Naive thymus-derived CD4-positive, alpha-beta T cell (primary cell): Measurements from ENCODE around the gene SIPA1L3. TPM values are rescaled to one million over a fixed set of nuclear protein-coding genes. Genes with fewer than 3 reads are reported as not detected.
A peak's percentile ranks its signal among the peaks of the same experiment; 100 is the strongest.
"Not testable (repeated sequence)": the region's sequence is repeated elsewhere in the genome, so short reads cannot be mapped to it uniquely, and the experiment has no call there.

ENCODE experiments used
- ATAC-seq: fragments of 150-1000 bp; cut with Tn5 transposase; 2 replicates; pipeline ENCODE4 v1.10.0; 2021; ENCODE audit warnings: mild to moderate bottlenecking, moderate library complexity
- CTCF ChIA-PET: fragments of 350-600 bp; sonication (Branson Sonifier 250); formaldehyde crosslinking; loops from one replicate; lab custom pipeline; 2021; ENCODE audit warnings: antibody characterized with exemption; lab: Charles Lee
- POLR2A ChIA-PET: fragments of 350-600 bp; sonication (Branson Sonifier 250); formaldehyde crosslinking; loops from one replicate; lab custom pipeline; 2021; ENCODE audit warnings: antibody characterized with exemption, inconsistent platforms; lab: Charles Lee
- DNase-seq, 9 donors: peaks; one replicate each; pipeline versions ENCODE4 v3.0.0 to v3.0.0-alpha.2; 2020 to 2022; ENCODE audit warnings: mixed read lengths in 1 of 9
- H3K27ac ChIP-seq: one replicate; pipeline ENCODE4 v1.7.0; 2013; ENCODE audit warnings: mild to moderate bottlenecking, low read depth, low read length, moderate library complexity
- H3K27me3 ChIP-seq, 2 donors: one replicate each; pipeline ENCODE4 v1.7.0; 2013; ENCODE audit warnings: low read length in 2 of 2, mild to moderate bottlenecking in 2 of 2, moderate library complexity in 2 of 2; ENCODE audit not compliant: control insufficient read depth in 2 of 2, insufficient read depth in 2 of 2
- H3K36me3 ChIP-seq, 3 experiments: 1 replicate in 2 of 3; 2 replicates in 1 of 3; pipeline ENCODE4 v1.7.0; 2013; ENCODE audit warnings: low read length in 3 of 3, mild to moderate bottlenecking in 3 of 3, moderate library complexity in 1 of 3; ENCODE audit not compliant: insufficient read depth in 3 of 3, control insufficient read depth in 2 of 3
- H3K4me1 ChIP-seq, 2 donors: one replicate each; pipeline ENCODE4 v1.7.0; 2013; ENCODE audit warnings: low read length in 2 of 2, mild to moderate bottlenecking in 2 of 2, moderate library complexity in 1 of 2; ENCODE audit not compliant: control insufficient read depth in 2 of 2, insufficient read depth in 2 of 2
- H3K4me3 ChIP-seq: 2 replicates; pipeline ENCODE4 v1.7.0; 2013; ENCODE audit warnings: mild to moderate bottlenecking, low read length
- H3K9me3 ChIP-seq, 3 experiments: 1 replicate in 2 of 3; 2 replicates in 1 of 3; pipeline ENCODE4 v1.7.0; 2013; ENCODE audit warnings: low read length in 3 of 3; ENCODE audit not compliant: control insufficient read depth in 2 of 3
- H3K27ac Mint-ChIP-seq, 9 donors: one replicate each; pipeline ENCODE4 v1.8.0; 2020 to 2022; ENCODE audit warnings: mixed read lengths in 9 of 9, mild to moderate bottlenecking in 8 of 9, moderate library complexity in 5 of 9, inconsistent platforms in 2 of 9
- H3K27me3 Mint-ChIP-seq, 5 donors: one replicate each; pipeline ENCODE4 v1.8.0; 2021 to 2022; ENCODE audit warnings: mixed read lengths in 5 of 5, mild to moderate bottlenecking in 1 of 5
- H3K36me3 Mint-ChIP-seq, 5 donors: one replicate each; pipeline ENCODE4 v1.8.0; 2020 to 2022; ENCODE audit warnings: mixed read lengths in 5 of 5, mild to moderate bottlenecking in 3 of 5, inconsistent platforms in 1 of 5
- H3K4me1 Mint-ChIP-seq, 7 donors: one replicate each; pipeline ENCODE4 v1.8.0; 2020 to 2022; ENCODE audit warnings: mixed read lengths in 7 of 7, mild to moderate bottlenecking in 3 of 7, inconsistent platforms in 1 of 7
- H3K4me3 Mint-ChIP-seq, 10 donors: one replicate each; pipeline ENCODE4 v1.8.0; 2020 to 2022; ENCODE audit warnings: mild to moderate bottlenecking in 10 of 10, mixed read lengths in 10 of 10, moderate library complexity in 6 of 10, inconsistent platforms in 2 of 10
- H3K9me3 Mint-ChIP-seq, 11 donors: one replicate each; pipeline ENCODE4 v1.8.0; 2020 to 2022; ENCODE audit warnings: mixed read lengths in 11 of 11, mild to moderate bottlenecking in 4 of 11, inconsistent platforms in 1 of 11, moderate library complexity in 1 of 11
- intact Hi-C, 2 donors: fragments of 100-400 bp; cut with micrococcal nuclease; formaldehyde crosslinking; loops; one replicate each; pipeline ENCODE4 v1.15.1; 2023
- polyA plus RNA-seq, 2 donors: library from polyadenylated mRNA; unstranded; fragments of 300-500 nt; fragmentation: Illumina TruSeq; gene quantifications; one replicate each; pipeline ENCODE4 v1.2.3, GENCODE V29; 2021
- total RNA-seq, 6 experiments: library from RNA in 5 of 6; stranded (reverse) in 5 of 6; gene quantifications; 1 replicate in 5 of 6; 2 replicates in 1 of 6; pipeline ENCODE4 v1.2.3 and lab custom pipeline; 2021 to 2026

The SIPA1L3 gene
- total and polyA plus RNA-seq, 7 experiments from 2014 or later: 0.91 to 38.7 (median 22.5) TPM

DNA sequence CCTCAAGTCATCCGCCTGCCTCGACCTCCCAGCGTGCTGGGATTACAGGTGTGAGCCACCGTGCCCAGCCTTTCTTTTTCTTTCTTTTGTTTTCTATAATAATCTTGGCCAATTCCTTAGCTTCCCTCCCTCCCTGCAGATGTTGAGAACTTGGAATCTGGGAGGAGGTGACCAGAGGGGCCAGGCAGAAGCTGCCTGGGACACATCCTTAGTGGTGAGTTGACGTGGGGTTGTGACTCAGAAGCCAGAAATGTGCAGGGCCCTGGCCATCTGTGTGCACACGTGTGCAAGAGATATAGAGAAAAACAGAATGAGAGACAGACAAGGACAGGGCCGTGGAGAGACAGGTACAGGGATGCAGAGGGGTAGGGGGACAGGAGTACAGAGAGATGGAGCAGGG lies 154.3 kb downstream of the SIPA1L3 start:
- peak overlapping the region; percentile 10 to 88 (median 17) for H3K27ac Mint-ChIP-seq
- H3K27ac ChIP-seq: no peak overlapping the region
- no peaks in the 10 kb centered on the region for H3K36me3 ChIP-seq
- no peaks in the 10 kb centered on the region for H3K27me3 ChIP-seq
- H3K27me3 Mint-ChIP-seq: no peaks in the 10 kb centered on the region
- intact Hi-C loops: no loop called here
- no peak for DNase-seq
- ChIA-PET CTCF (no interaction called here), POLR2A (no interaction called here)
- H3K4me1 ChIP-seq: peaks cover 0 to 9% of the 10 kb centered on the region in 2 donors
- no peak for ATAC-seq
- H3K36me3 Mint-ChIP-seq: peaks cover 0 to 2% (median 0%) of the 10 kb centered on the region in 5 donors
- H3K4me1 Mint-ChIP-seq: peaks cover 0 to 19% (median 17%) of the 10 kb centered on the region in 7 donors
- H3K9me3 ChIP-seq: no peaks in the 10 kb centered on the region
- no peaks in the 10 kb centered on the region for H3K9me3 Mint-ChIP-seq
- no peak overlapping the region for H3K4me3 ChIP-seq
- no peak overlapping the region for H3K4me3 Mint-ChIP-seq

DNA sequence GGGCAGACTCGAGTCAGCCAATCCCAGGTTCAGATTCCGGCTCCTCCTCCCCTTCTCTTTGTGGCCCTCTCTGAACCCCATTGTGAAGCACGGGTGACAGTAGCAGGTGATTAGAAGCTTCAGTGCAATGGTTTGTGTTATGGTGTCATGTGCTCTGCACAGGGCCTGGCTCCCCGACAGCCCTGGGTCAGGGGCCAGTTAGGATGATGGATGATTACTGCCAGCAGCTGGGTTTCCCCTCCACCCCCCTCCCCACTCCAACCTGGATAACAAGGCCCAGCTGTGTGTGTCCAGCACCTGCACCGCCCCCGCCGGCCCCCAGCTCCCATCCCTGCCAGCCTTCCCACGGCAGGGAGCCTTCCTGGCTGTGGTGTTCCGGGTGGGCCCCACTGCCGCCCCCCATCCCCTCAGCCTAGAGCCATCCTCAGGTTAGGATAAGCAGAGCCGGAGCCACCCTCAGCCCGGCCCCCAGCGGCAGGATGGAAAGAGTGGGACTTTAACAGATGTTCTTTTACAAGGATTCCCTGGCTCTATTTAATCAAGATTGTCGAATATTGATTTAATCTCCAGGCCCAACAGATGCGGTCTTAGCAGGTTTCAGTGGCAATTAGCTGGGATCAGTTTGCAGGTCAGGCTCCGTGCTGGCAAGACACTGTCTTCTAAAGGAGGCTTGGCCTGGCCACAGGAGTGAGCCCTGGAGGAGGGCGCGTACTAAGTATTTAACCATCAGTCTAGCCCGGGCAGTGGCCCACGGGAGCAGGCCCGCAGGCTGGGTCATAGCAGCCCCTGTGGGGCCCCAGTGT lies 156.2 kb downstream of the SIPA1L3 start:
- CTCF ChIA-PET: no interaction called here
- no peak overlapping the region for H3K27ac ChIP-seq
- H3K27ac Mint-ChIP-seq: peak overlapping the region in 1 of 9 donors; percentile 54

DNA sequence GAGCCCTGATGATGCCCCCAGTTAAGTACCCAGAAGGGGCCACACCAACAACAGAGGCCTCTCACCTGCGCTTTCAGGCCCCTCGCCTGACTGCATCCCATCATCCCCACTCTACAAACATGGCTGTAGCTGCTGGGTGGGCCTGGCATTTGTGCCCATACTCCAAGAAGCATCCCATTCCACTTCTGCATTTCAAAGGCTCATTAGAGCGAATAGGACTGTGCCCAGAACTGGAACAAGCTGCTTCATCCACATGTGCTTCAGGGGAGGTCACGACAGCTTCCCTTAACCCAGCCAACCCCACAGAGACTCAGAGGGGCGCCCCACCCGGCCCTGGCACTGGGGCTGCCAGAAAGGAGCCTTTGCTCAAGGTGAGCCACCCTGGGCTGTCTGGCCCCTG lies 156.9 kb downstream of the SIPA1L3 start:
- peaks cover 0 to 9% of the 10 kb centered on the region in 2 donors for H3K4me1 ChIP-seq
- no peaks in the 10 kb centered on the region for H3K36me3 ChIP-seq
- Mint-ChIP-seq H3K9me3 (no peaks in the 10 kb centered on the region), H3K27ac (no peak overlapping the region), H3K36me3 (peaks cover 0 to 2% (median 0%) of the 10 kb centered on the region in 5 donors), H3K4me3 (no peak overlapping the region), H3K4me1 (peaks cover 0 to 14% (median 9%) of the 10 kb centered on the region in 7 donors), H3K27me3 (no peaks in the 10 kb centered on the region)
- CTCF ChIA-PET: no interaction called here
- POLR2A ChIA-PET: no interaction called here
- DNase-seq: no peak
- H3K27ac ChIP-seq: no peak overlapping the region
- no peaks in the 10 kb centered on the region for H3K27me3 ChIP-seq
- no peak overlapping the region for H3K4me3 ChIP-seq
- intact Hi-C loops: no loop called here
- H3K9me3 ChIP-seq: no peaks in the 10 kb centered on the region
- ATAC-seq: no peak

More for the DNA sequence above, 156.2 kb downstream of the SIPA1L3 start:
- POLR2A ChIA-PET: no interaction called here
- Mint-ChIP-seq H3K4me3 (no peak overlapping the region), H3K4me1 (peaks cover 0 to 19% (median 14%) of the 10 kb centered on the region in 7 donors), H3K27me3 (no peaks in the 10 kb centered on the region), H3K36me3 (peaks cover 0 to 2% (median 0%) of the 10 kb centered on the region in 5 donors), H3K9me3 (no peaks in the 10 kb centered on the region)
- Histone ChIP-seq H3K9me3 (no peaks in the 10 kb centered on the region), H3K4me3 (no peak overlapping the region), H3K27me3 (no peaks in the 10 kb centered on the region), H3K36me3 (no peaks in the 10 kb centered on the region), H3K4me1 (peaks cover 0 to 9% of the 10 kb centered on the region in 2 donors)
- DNase-seq (no peak), ATAC-seq (no peak)
- intact Hi-C loops: no loop called here

- Histone ChIP-seq H3K9me3 (no peaks in the 10 kb centered on the region), H3K27ac (no peak overlapping the region), H3K27me3 (no peaks in the 10 kb centered on the region), H3K36me3 (no peaks in the 10 kb centered on the region), H3K4me3 (no peak overlapping the region), H3K4me1 (peaks cover 0 to 5% of the 10 kb centered on the region in 2 donors)
- Mint-ChIP-seq H3K27ac (no peak overlapping the region), H3K27me3 (no peaks in the 10 kb centered on the region), H3K4me1 (peaks cover 0 to 11% (median 6%) of the 10 kb centered on the region in 7 donors), H3K4me3 (no peak overlapping the region), H3K9me3 (no peaks in the 10 kb centered on the region), H3K36me3 (peaks cover 0 to 3% (median 0%) of the 10 kb centered on the region in 5 donors)
- ATAC-seq: no peak
- intact Hi-C loops: no loop called here
- CTCF ChIA-PET: no interaction called here
- DNase-seq: no peak
- POLR2A ChIA-PET: interaction anchor here (1.1 kb wide), 1 partner anchor 16 kb away, joined by 3 read pairs; no protein-coding TSS in a partner anchor
Observed at GRCh38 chr19:38064661-38065425, 157.8 kb downstream of the SIPA1L3 start.

- H3K9me3 Mint-ChIP-seq, H3K4me3 Mint-ChIP-seq, H3K9me3 ChIP-seq, H3K4me1 ChIP-seq, H3K27ac Mint-ChIP-seq, CTCF ChIA-PET, H3K27me3 ChIP-seq, intact Hi-C loops, H3K4me1 Mint-ChIP-seq, H3K36me3 Mint-ChIP-seq, H3K4me3 ChIP-seq, H3K36me3 ChIP-seq, H3K27ac ChIP-seq, H3K27me3 Mint-ChIP-seq, DNase-seq, ATAC-seq: not testable (repeated sequence)
- POLR2A ChIA-PET: interaction anchor here (1.1 kb wide), 1 partner anchor 16 kb away, joined by 3 read pairs; no protein-coding TSS in a partner anchor
Observed at GRCh38 chr19:38065775-38066174, 158.8 kb downstream of the SIPA1L3 start.

DNA sequence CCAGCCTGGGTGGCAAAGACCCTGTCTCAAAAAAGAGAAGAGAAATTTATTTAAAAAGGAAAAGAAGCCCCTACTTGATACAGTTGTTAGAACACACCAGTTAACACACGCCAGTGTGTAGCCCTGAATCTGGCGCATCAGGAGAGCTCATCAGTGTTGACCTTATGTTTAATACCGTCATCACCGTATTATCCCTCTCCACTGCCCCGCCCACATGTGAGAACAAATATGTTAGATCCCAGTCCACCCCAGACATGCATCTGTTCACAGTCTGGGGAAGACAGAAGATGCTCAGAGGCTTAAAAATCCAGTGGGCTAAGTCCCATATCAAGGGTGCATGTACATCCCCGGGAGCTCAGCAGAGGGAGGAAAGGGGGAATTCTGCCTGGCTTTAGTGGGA lies 161.8 kb downstream of the SIPA1L3 start:
- Histone ChIP-seq H3K27ac (no peak overlapping the region), H3K4me3 (no peak overlapping the region), H3K36me3 (no peaks in the 10 kb centered on the region), H3K9me3 (no peaks in the 10 kb centered on the region), H3K27me3 (no peaks in the 10 kb centered on the region), H3K4me1 (no peaks in the 10 kb centered on the region)
- intact Hi-C loops: no loop called here
- POLR2A ChIA-PET: no interaction called here
- DNase-seq: no peak
- H3K4me3 Mint-ChIP-seq: no peak overlapping the region
- peaks cover 0 to 3% (median 0%) of the 10 kb centered on the region in 11 donors for H3K9me3 Mint-ChIP-seq
- CTCF ChIA-PET: no interaction called here
- no peak for ATAC-seq
- H3K27ac Mint-ChIP-seq: no peak overlapping the region
- no peaks in the 10 kb centered on the region for H3K27me3 Mint-ChIP-seq
- peaks cover 0 to 7% (median 0%) of the 10 kb centered on the region in 7 donors for H3K4me1 Mint-ChIP-seq
- H3K36me3 Mint-ChIP-seq: peaks cover 0 to 28% (median 13%) of the 10 kb centered on the region in 5 donors
